ENCODE results near the gene HMGCS1. TPM values are rescaled to one million over a fixed set of nuclear protein-coding genes. Genes with fewer than 3 reads are reported as not detected.

The HMGCS1 gene
- total and polyA plus RNA-seq, 2 of the 4 experiments (the other 2 are of a cell fraction) = 27.5 to 30.6 TPM

GRCh38 chr5:43302481-43302880, 10.7 kb downstream of the HMGCS1 start:
- Histone ChIP-seq H2BK15ac (ENCODE audit: low read depth, low read length) (no peak overlapping the region), H3K9ac (ENCODE audit: low read depth, low read length) (no peak overlapping the region), H3K36me3 (ENCODE audit: control insufficient read depth, insufficient read depth, low read length) (peaks cover 5% of the 10 kb centered on the region), H4K20me1 (ENCODE audit: insufficient read depth, low read length) (peaks cover 12% of the 10 kb centered on the region; the same call in 1 of the 2 replicates), H3K23ac (ENCODE audit: low read depth, low read length) (no peak overlapping the region), H4K91ac (ENCODE audit: insufficient read depth, low read depth, low read length) (no peak overlapping the region), H2BK5ac (ENCODE audit: low read depth, low read length, poor library complexity, severe bottlenecking) (no peak overlapping the region), H3K4ac (ENCODE audit: low read depth, low read length) (no peak overlapping the region), H3K18ac (ENCODE audit: low read depth, low read length) (no peak overlapping the region), H3K79me1 (ENCODE audit: low read depth in 1 of 2, low read length in 2 of 2) (peaks cover 24 to 30% of the 10 kb centered on the region in 2 experiments), H3K4me2 (ENCODE audit: low read depth, low read length) (no peak overlapping the region), H2BK20ac (ENCODE audit: low read depth, low read length) (no peak overlapping the region), H3K56ac (ENCODE audit: extremely low read depth, insufficient read depth, low read length) (no peak overlapping the region), H3K9me1 (ENCODE audit: insufficient read depth, low read length) (no peaks in the 10 kb centered on the region), H4K8ac (ENCODE audit: low read depth in 2 of 2, low read length in 2 of 2) (no peak overlapping the region), H2BK120ac (ENCODE audit: low read depth, low read length) (no peak overlapping the region), H3K4me1 (ENCODE audit: control insufficient read depth, insufficient read depth, low read length) (no peaks in the 10 kb centered on the region), H4K5ac (ENCODE audit: low read depth, low read length) (no peak overlapping the region), H2AK5ac (ENCODE audit: low read depth, low read length) (no peak overlapping the region), H3K27ac (ENCODE audit: insufficient read depth, low read length) (no peak overlapping the region), H2AFZ (replicated peaks; ENCODE audit: low read length, poor library complexity) (no peak overlapping the region), H2AK9ac (replicated peaks; ENCODE audit: low read depth, low read length, poor library complexity) (no peak overlapping the region), H3K9me3 (ENCODE audit: control insufficient read depth, insufficient read depth, low read length) (no peaks in the 10 kb centered on the region), H3K27me3 (ENCODE audit: control insufficient read depth, insufficient read depth, low read length) (no peaks in the 10 kb centered on the region), H3K4me3 (ENCODE audit: insufficient read depth, low read depth, low read length) (no peak overlapping the region), H3K14ac (replicated peaks; ENCODE audit: low read depth, low read length) (no peak overlapping the region)
- intact Hi-C loops (cut with micrococcal nuclease) (no loop called here), dilution Hi-C loops (cut with HindIII; ENCODE audit: low sequenced_read_pairs, unreplicated experiment) (no loop called here), in situ Hi-C loops (cut with MboI; ENCODE audit: low sequenced_read_pairs) (loop anchor here (10.0 to 25.0 kb wide), 2 partner anchors 190 to 398 kb away; partner anchors contain the start of gene ZNF131)
- no CpG with 5 or more reads among the region's 3 CpGs for WGBS, 2 experiments (ENCODE audit: extremely low coverage in 2 of 2, insufficient read length in 1 of 2)
- BruUV-seq (replicated peaks) = no TSS peak
- ChIA-PET CTCF (interaction anchor here (0.5 kb wide), 1 partner anchor 628 kb away, joined by 3 read pairs; no protein-coding TSS in a partner anchor), POLR2A (ENCODE audit: unreplicated experiment) (interaction anchor here (0.6 kb wide), 1 partner anchor 11 kb away, joined by 4 read pairs; the partner anchor contains the start of gene HMGCS1)
- ATAC-seq (ENCODE audit: low read depth) (no peak), DNase-seq (no peak)
- TF ChIP-seq USF2 (IDR thresholded peaks at IDR 0.05; ENCODE audit: low read depth, low read length) = no peak
- no peak for TF ChIP-seq BHLHE40 (IDR thresholded peaks at IDR 0.05; ENCODE audit: low read depth, low read length)
- TF ChIP-seq SMC3 (IDR thresholded peaks at IDR 0.05; ENCODE audit: low read depth, low read length) = no peak
- no peak for TF ChIP-seq FOS (IDR thresholded peaks at IDR 0.05; ENCODE audit: low read depth, low read length)
